Activated CD8-positive, alpha-beta memory T cell treated with anti-CD3 and anti-CD28 coated beads, Interleukin-2, amount 50 U/mL, for 48 hours (primary cell): ENCODE measurements around the gene PALD1.
"Not testable (repeated sequence)": the region's sequence is repeated elsewhere in the genome, so short reads cannot be mapped to it uniquely, and the experiment has no call there.

Source experiments
- DNase-seq: peaks from one replicate; pipeline ENCODE4 v3.0.0-alpha.2; 2020

PALD1 gene

DNA sequence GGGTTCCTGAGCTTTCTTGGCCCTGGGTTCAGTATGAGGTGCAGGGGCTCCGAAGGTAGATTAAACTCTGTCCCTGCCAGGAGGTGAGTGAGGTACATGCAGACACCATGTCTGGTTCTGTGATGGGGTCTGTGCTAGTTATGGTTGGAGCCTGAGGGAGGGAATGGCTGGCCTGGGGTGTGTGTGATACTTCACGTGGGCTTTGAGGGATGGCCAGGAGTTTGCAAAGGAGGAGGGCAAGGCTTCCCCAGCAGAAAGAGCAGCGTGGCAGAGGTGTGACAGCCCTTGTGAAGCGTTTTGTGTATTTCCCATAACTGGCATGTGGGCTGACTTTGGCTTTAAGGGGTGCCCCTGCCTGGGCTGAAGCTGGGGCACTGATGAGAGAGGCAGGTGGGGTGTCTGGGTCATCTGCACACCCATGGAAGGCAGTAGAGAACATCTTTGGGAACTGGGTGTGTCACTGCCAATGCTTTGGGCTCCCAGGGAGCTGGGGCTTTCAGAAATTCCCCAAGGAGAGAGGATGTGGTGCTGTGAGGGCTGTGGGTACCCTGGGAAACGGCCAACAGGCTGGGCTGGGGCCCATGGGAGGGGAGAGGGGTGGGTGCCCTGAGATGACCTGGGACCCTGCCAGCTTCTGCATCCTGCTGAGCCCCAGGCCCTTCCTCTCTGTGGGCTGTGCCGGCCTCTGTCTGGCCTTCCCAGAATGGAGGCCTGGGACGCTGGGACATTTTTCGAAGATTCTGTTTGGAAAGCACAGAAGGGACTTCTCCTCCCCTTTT lies 4.6 kb downstream of the PALD1 start:
- DNase-seq, result no peak

DNA sequence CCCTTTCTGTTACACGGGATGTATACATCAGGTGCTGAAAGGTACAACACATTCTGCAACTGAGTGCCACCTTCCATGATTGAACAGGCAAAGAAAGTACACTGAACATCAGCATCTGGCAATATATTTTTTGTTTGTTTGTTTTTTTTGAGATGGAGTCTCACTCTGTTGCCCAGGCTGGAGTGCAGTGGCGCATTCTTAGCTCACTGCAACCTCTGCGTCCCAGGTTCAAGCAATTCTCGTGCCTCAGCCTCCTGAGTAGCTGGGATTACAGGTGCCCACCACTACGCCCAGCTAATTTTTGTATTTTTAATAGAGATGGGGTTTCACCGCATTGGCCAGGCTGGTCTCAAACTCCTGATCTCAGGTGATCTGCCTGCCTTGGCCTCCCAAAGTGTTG lies 5.3 kb downstream of the PALD1 start:
- DNase-seq, result not testable (repeated sequence)

DNA sequence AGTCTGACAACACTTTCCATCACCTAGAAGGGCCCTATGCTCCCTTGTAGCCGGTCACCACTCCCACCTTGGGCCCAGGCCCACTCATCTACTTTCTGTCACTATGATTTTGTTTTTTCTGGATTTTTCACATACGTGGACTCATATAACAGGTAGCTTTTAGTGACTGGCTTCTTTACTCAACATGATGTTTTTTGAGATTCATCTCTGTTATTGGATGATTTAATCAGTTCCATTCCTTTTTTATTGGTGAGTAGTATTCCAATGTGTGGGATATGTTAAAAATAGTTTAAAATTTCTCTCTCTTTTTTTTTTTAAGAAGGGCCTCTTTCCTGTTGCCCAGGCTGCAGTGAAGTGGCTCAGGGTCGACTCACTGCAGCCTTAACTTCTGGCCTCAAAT lies 9.3 kb downstream of the PALD1 start:
- no peak for DNase-seq

DNA sequence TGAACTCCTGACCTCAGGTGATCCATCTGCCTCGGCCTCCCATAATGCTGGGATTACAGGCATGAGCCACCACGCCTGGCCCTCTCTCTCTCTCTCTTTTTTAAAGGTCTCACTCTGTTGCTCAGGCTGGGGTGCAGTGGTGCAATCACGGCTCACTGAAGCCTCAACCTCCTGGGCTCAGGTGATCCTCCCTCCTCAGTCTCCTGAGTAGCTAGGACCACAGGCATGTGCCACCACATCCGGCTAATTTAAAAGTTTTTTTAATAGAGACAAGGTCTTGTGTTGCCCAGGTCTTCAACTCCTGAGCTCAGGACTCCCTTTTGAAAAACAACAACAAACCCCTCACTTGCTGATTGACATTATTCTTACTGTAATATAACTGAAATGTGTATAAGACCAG lies 11.6 kb downstream of the PALD1 start:
- no peak for DNase-seq

DNA sequence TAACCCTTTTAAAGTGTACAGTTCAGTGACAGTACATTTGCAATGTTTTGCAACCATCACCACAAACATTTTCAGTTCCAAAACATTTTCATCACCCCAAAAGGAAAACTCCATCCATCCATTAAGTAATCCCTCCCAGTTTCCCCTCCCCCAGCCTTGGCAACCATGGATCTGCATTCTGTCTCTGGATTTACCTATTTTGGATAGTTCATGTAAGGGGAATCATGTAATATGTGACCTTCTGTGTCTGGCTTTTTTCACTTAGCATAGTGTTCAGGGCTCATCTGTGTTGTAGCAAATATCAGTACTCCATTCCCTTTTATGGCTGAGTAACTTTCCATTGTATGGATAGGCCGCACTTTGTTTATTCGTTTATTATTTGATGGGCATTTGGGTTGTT lies 13.0 kb downstream of the PALD1 start:
- no peak for DNase-seq

DNA sequence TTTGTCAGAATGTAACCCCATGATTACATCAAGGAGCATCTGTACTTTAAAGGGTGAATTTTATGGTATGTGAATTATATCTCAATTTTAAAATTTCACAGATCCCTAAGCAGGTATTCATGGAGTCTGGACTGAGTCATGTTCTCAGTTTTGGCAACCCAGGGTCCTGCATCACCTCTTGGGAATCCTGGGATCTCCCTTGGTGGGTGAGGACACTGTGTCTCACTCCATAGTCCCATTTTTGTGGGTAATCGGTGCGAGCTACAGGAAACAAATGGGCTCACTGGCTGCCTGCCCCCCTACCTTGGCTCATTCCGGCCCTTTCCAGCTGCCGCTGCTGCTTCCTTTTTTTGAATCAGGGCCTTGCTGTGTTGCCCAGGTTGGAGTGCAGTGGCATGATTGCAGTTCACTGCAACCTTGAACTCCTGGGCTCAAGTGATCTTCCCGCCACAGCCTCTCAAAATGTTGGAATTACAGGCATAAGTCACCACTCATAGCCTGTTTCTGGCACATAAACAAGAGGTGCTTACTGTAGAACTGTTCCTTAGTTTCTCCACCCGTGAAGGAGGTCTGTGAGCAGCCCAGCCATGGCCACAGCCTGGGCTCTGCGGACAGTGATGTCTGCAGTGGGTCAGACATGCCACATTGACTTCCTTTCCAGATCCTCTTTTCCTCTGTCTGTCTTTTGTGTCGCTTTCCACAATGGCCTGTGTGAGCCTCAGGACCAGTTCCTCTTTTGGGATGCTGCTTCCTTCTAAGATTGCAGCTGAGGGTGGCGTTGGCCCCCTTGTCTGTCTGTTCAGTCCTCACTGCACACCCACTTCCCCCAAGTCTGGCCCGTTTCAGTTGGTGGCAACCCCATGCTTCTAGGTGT lies 14.5 kb downstream of the PALD1 start:
- DNase-seq, result no peak

DNA sequence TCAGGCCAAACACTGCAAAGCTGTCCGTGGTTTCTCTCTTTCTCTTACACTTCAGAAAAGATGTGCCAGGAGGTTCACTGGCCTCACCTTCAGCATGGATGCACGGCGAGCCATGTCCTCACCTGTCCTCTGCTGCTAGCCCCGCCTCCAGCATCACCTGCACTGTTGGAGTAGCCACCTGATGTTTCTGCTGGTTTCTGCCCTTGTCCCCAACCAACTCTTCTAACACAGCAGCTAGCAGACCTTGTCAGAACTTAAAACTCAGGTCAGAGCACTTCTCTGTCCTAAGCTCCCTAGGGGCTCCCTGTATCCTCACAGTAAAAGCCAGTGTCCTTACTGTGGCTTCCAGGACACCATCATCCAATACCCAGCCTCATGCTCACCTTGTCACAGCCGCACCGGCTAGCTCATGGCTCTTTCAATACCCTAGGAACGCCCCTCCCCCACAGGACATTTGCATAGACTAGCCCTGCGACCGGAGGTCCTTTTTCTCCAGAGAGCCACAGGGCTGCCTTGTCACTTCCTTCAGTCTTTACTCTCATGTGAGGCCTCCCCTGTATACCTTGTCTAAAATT lies 15.2 kb downstream of the PALD1 start:
- no peak for DNase-seq

DNA sequence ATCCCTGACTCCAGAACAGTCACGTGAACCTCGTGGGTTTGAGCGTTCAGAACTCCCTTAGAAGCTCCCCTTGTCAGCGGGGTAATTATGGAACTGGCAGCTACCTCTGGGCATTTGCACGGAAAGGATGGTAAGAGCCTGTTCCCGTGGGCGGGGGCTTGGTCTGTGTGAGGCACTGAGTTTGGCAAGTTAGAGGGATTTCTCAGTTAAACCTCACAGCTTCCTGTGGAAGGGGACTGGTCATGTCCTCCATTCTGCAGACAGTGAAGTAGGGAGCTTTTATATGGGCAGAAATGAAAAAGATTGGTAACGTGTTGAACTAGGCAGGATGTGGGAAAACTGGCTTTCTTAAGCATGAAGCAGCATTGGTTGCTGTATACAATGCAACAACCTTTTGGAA lies 16.0 kb downstream of the PALD1 start:
- peak; percentile 71 for DNase-seq

DNA sequence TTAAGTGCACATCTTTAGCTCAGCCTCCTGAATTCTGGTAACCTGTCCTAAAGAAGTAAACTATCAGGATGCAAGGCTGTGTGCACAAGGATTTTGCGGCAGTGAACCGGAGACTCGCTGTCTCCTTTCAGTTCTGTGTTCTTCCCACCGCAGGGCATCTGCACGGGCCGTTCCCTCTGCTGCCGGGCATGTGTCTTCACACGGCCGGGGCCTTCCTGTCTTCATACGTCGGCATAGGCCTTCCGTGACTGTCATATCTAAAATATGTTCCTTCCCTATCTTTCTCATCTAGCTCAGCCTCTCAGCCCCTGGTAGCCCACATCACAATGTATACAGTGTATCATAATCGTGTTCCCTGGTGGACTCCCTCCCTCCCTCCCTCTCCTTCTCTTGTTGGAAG lies 16.4 kb downstream of the PALD1 start:
- no peak for DNase-seq

DNA sequence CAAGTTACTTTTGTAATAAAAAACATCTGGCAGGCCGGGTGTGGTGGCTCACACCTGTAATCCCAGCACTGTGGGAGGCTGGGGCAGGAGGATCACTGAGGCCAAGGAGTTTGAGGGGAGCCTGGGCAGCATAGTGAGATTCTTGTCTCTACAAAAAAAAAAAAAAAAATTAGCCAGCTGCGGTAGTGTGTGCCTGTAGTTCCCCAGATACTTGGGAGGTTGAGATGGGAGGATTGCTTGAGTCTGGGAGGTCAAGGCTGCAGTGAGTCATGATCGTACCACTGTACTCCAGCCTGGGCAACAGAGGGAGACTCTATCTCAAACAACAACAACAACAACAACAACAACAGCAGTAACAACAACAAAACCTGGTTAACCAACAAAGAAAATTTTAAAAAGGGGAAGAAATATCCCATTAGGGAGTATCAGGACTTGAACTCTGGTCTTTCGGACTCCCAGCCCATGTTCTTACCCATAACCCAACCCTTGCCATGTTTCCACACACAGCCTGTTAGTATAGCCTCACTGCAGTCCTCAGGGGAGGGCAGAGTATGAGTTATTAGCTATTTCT lies 17.2 kb downstream of the PALD1 start:
- no peak for DNase-seq

DNA sequence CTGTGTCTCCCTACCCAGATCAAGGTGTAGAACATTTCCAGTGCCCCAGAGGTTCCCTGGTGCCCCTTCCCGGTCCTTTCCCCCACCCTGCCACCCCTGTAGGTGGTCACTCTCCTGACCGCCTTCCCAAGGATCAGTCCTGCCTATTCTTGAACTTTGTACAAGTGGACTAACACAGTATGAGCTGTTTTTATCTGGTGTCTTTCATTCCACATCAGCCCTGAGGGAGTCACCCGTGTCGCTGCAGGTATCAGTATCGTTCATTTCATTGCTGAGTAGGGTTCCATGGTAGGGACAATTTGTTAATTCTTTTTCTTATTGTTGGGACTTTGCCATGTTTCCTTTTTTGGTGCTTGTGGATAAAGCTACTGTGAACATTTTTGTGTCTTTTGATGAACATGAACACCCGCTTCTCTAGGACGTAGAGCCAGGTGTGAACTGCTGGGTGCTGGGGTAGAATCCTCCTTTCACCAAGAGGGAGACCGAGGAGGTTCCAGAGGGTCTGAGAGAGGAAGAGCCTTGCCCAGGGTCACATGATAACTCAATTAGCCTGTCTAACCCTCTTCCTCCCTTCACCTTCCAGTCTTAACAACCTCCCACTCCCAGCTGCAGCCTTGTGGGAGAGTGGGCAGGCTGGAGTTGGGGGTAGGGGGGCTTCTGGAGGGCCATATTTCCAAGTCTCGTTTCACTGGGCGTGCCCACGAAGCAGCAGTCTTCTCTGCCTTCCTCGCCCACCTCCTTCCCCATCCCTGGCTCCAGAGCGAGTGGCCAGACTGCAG lies 18.0 kb downstream of the PALD1 start:
- no peak for DNase-seq

DNA sequence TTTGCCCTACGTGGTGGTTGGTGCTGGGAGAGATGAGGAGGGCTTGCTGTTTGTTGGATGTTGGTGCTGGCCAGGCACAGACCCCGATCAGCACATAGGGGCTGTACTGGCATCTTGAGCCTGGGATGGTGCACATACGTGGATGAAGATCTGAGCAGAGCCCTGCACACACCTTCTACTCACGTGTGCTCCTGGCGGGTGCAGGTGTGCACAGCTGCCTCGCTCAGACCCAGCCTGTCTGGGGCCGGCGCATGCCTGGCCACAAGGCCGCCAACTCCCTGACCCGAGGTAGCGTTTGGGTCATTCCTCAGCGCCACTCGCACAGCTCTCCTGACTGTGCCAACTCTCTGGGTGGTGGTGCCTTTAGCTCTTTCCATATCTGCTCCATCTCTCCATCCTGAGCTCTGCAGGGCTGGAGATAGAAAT lies 18.6 kb downstream of the PALD1 start:
- no peak for DNase-seq

DNA sequence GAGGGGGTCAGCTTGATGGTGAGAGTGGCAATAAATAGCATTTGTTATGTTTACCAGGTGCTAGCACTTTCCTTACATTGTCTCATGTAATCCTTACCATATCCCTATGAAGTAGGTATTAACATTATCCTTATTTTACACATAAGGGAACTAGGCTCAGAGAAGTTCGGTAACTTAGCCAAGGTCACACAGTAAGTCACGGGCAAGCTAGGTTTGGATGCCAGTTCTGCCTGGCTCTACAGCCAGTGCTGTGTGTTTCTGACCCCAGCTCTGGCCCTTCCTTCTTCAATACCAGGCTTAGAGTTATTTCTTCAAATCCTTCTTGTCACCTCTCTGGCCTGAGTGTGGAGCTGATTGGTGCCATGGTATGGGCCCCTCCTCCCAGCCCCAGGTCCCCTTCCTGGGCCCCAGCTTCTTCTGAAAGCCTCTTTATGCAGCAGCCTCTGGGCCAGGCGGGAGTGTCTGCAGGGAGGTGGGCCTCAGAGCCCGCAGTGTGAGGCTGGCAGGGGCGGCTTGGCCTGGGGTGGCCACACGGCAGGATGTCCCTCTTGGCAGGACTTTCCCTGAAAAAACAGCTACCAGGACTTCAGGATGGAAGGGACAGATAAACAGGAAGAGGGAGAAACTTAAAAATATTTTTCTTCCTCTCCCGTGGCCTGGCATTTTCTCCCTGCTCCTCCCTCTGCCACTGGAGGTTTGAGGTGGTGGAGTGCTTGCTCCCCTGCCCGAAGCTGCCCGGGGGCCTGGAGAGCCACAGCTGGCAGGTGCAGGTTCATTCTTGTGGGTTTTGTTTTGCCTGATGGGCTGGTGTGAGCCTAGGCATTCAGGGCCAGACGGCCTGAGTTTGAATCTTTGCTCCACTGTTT lies 20.6 kb downstream of the PALD1 start:
- no peak for DNase-seq

DNA sequence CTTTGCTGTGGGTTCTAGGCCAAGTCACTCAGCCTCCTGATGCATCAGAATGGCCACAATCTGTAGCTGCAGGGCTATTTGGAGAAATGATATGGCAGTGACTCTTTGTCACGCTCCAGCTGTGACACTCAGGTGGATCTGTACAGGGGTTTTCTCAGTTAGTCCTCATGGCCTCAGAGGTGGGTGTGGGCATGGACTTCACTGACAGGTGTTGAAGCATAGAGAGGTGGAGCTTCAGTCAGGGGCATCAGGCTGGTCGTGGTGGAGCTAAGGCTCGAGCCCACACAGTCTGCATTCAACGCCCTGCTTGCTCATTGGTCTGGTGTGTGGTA lies 21.2 kb downstream of the PALD1 start:
- no peak for DNase-seq

DNA sequence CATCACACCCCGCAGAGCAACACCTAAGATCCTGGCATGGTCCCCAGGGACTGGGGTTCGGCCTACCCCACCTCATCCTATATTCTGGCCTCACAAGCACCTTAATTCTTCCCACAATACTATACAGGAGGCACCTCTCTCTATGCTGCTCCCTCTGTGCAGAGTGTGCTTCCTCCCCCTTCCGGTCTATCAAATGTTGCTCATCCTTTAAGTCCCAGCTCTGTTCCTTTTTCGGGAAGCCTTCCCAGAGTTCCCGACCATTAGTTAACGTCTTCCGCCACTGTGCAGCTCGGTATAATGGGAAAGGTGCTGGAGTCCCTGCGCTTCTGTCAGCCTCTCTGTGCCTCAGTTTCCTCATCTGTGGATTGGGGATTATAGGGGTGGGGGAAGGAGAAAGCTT lies 21.8 kb downstream of the PALD1 start:
- no peak for DNase-seq

DNA sequence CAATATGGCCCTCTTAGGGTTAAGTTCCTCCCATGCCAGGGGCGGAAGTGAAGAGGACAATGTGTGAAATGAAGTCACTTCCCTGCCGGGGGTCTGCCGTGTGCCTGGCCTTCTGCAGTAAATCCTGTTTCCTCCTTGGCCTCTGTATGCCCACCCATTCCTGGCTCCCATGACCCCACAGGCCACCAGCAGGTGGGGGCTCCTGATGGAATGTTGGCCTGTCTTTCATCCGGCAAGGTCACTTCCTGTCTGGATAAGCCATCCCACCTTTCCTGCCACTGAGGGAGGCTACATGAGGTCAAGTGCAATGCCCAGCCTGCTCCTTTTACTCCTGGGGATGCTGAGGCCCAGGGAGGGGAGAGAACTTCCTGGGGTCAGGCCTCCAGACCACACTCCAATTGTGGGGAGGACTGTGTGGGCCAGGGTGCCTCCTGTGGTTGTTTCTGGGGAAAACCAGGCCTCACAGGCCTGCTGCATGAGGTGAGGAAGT lies 22.3 kb downstream of the PALD1 start:
- DNase-seq, result no peak

DNA sequence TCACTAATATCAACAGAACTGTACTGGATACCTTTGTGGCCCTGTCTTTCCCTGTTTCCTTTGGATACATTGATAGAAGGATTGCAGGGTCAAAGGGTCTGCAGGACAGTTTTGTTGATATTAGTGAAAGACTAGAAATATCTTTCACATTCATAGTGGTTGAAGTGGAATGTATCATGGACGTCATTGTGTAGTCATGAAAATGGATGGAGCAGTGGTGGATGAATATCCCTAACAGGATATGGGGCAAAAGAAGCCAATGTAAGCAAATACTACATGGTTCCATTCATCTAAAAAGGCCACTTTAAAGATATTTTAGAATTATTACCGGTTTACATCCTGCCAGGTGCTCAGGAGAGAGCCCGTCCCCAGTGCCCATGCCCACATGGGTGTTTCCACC lies 23.8 kb downstream of the PALD1 start:
- no peak for DNase-seq

DNA sequence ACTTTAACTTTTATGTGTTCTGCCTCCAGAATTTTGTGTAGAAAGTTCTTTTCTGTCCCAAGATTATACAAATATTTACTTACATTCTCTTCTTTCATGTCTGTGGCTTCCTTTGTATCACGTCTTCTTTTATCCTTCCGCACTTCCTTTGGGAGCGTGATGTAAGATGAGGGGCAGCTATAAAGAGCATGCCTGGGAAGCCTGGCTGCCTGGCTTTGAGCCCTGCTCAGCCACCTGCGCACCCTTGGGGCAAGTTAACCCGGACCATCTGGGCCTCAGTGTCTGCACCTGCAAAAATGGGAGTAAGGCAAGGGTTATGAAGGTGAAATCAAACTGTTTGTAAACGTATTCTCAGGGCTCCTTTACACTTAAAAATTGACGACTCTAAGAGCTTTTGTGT lies 25.2 kb downstream of the PALD1 start:
- no peak for DNase-seq

DNA sequence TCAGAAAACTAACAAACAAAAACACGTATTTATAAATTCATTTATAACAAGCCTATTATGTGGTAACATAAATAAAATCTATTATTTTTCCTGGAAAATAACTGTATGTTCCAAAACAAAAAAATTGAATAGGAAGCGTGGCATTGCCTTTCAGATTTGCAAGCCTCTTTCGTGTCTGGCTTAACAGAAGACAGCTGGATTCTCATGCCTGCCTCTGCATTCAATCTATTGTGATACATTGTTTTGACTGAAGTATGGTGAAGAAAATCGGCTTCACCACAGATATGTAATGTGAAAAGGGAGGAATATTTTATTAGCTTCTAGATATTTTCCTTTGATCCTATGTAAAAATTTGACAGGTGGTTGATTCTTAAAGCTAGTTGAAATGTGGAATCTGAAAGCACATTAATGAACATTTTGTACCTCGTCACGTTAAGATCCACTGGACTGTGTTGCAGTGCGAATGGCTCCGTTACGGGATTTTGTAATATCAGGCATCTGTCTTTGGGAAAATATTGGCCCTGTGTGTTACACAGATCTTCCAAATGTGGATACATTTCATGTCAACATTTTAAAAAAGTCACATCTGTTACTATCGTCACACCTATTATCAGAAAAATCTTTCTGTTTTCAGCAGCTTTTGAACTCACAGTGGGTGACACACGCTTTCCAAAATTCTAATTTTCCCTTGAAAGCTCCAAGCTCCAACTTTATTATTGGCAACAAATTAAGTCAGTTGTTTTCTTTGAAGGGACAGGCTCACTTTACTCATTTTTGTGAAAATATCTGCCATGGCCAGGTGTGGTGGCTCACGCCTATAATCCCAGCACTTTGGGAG lies 26.2 kb downstream of the PALD1 start:
- DNase-seq, result no peak

DNA sequence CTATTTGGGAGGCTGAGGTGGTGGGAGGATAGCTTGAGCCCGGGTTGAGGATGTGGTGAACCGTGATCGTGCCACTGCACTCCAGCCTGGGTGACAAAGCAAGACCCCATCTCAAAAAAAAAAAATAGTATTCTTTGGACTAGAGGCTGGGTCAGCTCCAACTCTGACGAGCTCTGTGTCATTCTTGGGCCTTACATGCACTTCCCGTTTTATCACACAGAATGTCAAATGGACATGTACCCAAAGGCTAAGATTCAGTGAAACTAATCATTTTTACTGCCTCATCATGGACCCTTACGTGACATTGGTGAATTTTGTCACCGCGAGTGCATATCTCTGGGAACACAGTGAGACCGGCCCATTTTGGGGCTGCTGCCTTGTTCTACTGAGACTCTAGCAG lies 27.3 kb downstream of the PALD1 start:
- DNase-seq, result no peak

DNA sequence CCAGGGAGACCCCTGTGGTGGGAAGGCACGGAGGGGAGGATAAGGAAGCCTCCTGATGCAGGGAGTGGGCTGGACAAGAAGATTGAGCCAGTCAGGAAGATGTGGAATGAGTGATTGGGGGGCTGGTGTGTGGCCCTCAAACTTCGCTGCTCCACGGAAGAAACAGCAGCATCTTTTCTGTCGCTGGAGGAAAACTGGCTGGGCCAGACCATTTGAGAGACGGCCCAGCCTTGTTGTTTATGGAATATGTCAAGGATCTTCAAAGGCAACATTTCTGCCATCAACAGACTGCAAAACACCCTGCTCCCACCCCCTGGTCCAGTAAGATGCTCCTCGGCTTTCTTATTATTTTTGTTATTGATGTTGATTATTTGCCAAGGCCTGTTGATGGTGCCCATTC lies 29.4 kb downstream of the PALD1 start:
- no peak for DNase-seq
